ENCODE results near the gene CERS6.
"Not testable (repeated sequence)": the region's sequence is repeated elsewhere in the genome, so short reads cannot be mapped to it uniquely, and the experiment has no call there.

CERS6 gene

DNA sequence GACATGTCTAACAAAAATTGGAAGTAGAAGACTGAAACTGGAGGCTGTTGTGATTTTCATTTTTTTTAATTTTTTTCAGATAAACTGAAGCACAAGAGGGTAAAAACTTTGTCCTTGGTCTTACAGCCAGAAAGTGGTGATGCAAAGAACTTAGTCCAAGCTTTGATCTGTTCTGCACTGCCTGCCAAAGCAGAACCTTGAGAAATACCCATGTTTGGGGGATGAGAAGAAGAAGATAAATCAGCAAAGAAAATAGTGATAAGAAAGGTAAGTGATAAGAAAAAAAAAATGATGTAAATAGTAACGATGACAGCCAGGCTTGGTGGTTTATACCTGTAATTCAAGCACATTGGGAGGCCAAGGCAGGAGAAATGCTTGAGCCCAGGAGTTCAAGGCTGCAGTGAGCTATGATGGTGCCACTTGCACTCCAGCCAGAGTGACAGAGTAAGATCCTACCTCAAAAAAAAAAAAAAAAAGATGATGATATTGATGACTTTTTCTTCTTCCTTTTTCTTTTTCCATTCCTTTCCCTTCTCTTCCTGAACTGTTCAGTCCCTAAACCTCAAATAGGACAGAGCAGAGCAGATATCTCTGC lies 331.8 kb downstream of the CERS6 start:
- DNase-seq (ENCODE audit: extremely low spot score) = no peak
- ChIA-PET POLR2A (no interaction called here), CTCF (interaction anchor here (0.7 kb wide), 1 partner anchor 123 kb away, joined by 4 read pairs; no protein-coding TSS in a partner anchor)
- no peak for TF ChIP-seq LEF1 (IDR thresholded peaks at IDR 0.05; ENCODE audit: borderline replicate concordance)
- TF ChIP-seq FOXM1 (IDR thresholded peaks at IDR 0.05; ENCODE audit: borderline replicate concordance) = no peak
- TF ChIP-seq, protein P1, sequence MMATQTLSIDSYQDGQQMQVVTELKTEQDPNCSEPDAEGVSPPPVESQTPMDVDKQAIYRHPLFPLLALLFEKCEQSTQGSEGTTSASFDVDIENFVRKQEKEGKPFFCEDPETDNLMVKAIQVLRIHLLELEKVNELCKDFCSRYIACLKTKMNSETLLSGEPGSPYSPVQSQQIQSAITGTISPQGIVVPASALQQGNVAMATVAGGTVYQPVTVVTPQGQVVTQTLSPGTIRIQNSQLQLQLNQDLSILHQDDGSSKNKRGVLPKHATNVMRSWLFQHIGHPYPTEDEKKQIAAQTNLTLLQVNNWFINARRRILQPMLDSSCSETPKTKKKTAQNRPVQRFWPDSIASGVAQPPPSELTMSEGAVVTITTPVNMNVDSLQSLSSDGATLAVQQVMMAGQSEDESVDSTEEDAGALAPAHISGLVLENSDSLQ (IDR thresholded peaks at IDR 0.05) = no peak
- TF ChIP-seq FOXK2 (IDR thresholded peaks at IDR 0.05) = no peak
- TF ChIP-seq FOXA1 (IDR thresholded peaks at IDR 0.05) = no peak
- TF ChIP-seq ARNT (IDR thresholded peaks at IDR 0.05) = no peak

DNA sequence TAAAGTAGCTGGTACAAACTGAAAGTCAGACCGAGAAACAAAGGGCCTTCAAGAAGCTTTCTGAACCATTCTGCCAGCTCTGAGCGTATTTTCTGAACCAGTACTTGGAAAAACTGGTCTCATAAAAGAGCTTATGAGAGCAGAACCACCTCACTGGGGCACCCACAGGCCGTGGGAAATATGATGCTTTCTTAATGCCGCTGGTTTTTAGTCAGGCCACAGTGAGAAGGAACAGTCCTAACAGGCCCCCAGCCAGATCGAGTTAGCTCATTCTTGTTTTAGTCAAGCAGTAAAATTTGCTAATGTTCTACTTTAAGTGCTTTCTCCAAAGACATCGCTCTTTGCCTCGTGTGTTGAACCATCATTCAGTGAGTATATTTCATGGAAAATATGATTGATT lies 333.7 kb downstream of the CERS6 start:
- ChIA-PET CTCF (no interaction called here), POLR2A (no interaction called here)
- DNase-seq (ENCODE audit: extremely low spot score) = no peak
- TF ChIP-seq LEF1 (IDR thresholded peaks at IDR 0.05; ENCODE audit: borderline replicate concordance) = no peak
- TF ChIP-seq CTBP1 (IDR thresholded peaks at IDR 0.05; ENCODE audit: borderline replicate concordance) = no peak

- TF ChIP-seq ARNT (IDR thresholded peaks at IDR 0.05) (no peak), FOXK2 (IDR thresholded peaks at IDR 0.05) (no peak), L3MBTL2 (conservative IDR thresholded peaks at IDR 0.05) (no peak), NFRKB (IDR thresholded peaks at IDR 0.05) (no peak)
- ChIA-PET CTCF (no interaction called here), POLR2A (no interaction called here)
- no peak for DNase-seq (ENCODE audit: extremely low spot score)
These were observed 334.3 kb downstream of the CERS6 start for GRCh38 chr2:168790226-168790902.

GRCh38 chr2:168791140-168791539 lies 335.1 kb downstream of the CERS6 start:
- POLR2A ChIA-PET; DNase-seq (ENCODE audit: extremely low spot score); CTCF ChIA-PET: not testable (repeated sequence)

DNA sequence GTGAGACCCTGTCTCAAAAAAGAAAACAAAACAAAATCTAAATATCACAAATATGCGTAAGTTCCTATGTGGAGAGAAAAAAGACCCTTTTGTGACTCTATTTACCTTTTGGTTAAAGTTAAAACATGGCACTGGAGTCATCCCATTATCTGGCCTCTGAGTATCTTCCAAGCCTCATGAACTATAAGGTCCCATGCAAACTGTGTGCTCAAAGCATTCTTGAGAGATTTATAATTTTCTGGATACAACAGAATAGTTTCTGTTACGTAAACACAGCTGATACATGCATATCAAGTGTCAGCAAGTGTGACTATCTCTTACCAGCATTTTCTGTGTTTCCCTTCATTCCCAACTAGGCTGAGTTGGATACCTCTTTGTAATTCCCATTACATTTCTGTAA lies 337.5 kb downstream of the CERS6 start:
- TF ChIP-seq SP1 (IDR thresholded peaks at IDR 0.05) = no peak
- TF ChIP-seq, protein P1 (IDR thresholded peaks at IDR 0.05) = no peak
- ChIA-PET CTCF (no interaction called here), POLR2A (no interaction called here)
- DNase-seq (ENCODE audit: extremely low spot score) = no peak

- no peak for DNase-seq (ENCODE audit: extremely low spot score)
- ChIA-PET CTCF (interaction anchor here (0.6 kb wide), 1 partner anchor 82 kb away, joined by 3 read pairs; no protein-coding TSS in a partner anchor), POLR2A (no interaction called here)
- TF ChIP-seq L3MBTL2 (conservative IDR thresholded peaks at IDR 0.05) (no peak), FOXA1 (IDR thresholded peaks at IDR 0.05) (no peak), NFRKB (IDR thresholded peaks at IDR 0.05) (no peak), HDGF (IDR thresholded peaks at IDR 0.05; ENCODE audit: borderline replicate concordance) (no peak), SP1 (IDR thresholded peaks at IDR 0.05) (no peak), ZNF384 (IDR thresholded peaks at IDR 0.05) (no peak), LEF1 (IDR thresholded peaks at IDR 0.05; ENCODE audit: borderline replicate concordance) (no peak), SUZ12 (IDR thresholded peaks at IDR 0.05) (no peak), FOXK2 (IDR thresholded peaks at IDR 0.05) (no peak), BHLHE40 (IDR thresholded peaks at IDR 0.05; ENCODE audit: borderline replicate concordance) (no peak), FOXM1 (IDR thresholded peaks at IDR 0.05; ENCODE audit: borderline replicate concordance) (no peak), CTBP1 (IDR thresholded peaks at IDR 0.05; ENCODE audit: borderline replicate concordance) (no peak), ELF4 (IDR thresholded peaks at IDR 0.05) (no peak), ARNT (IDR thresholded peaks at IDR 0.05) (no peak), TARDBP (IDR thresholded peaks at IDR 0.05) (no peak)
- TF ChIP-seq, protein P1 (IDR thresholded peaks at IDR 0.05) = no peak
These were observed 338.9 kb downstream of the CERS6 start for GRCh38 chr2:168794968-168795367.

GRCh38 chr2:168796090-168796577 lies 340.1 kb downstream of the CERS6 start:
- CTCF ChIA-PET = no interaction called here
- no peak for TF ChIP-seq FOXM1 (IDR thresholded peaks at IDR 0.05; ENCODE audit: borderline replicate concordance)
- no peak for TF ChIP-seq CTBP1 (IDR thresholded peaks at IDR 0.05; ENCODE audit: borderline replicate concordance)
- TF ChIP-seq ZNF384 (IDR thresholded peaks at IDR 0.05) = no peak
- no peak for TF ChIP-seq SUZ12 (IDR thresholded peaks at IDR 0.05)
- no peak for TF ChIP-seq SP1 (IDR thresholded peaks at IDR 0.05)
- no peak for TF ChIP-seq ARNT (IDR thresholded peaks at IDR 0.05)
- TF ChIP-seq NFRKB (IDR thresholded peaks at IDR 0.05) = no peak
- TF ChIP-seq FOXK2 (IDR thresholded peaks at IDR 0.05) = no peak
- TF ChIP-seq, protein P1 (IDR thresholded peaks at IDR 0.05) = no peak
- TF ChIP-seq TARDBP (IDR thresholded peaks at IDR 0.05) = no peak
- TF ChIP-seq BHLHE40 (IDR thresholded peaks at IDR 0.05; ENCODE audit: borderline replicate concordance) = no peak
- no peak for TF ChIP-seq LEF1 (IDR thresholded peaks at IDR 0.05; ENCODE audit: borderline replicate concordance)
- no peak for TF ChIP-seq HDGF (IDR thresholded peaks at IDR 0.05; ENCODE audit: borderline replicate concordance)
- TF ChIP-seq ELF4 (IDR thresholded peaks at IDR 0.05) = no peak
- no peak for TF ChIP-seq FOXA1 (IDR thresholded peaks at IDR 0.05)
- no peak for TF ChIP-seq L3MBTL2 (conservative IDR thresholded peaks at IDR 0.05)
- POLR2A ChIA-PET = no interaction called here
- DNase-seq (ENCODE audit: extremely low spot score) = no peak

All from HEK293T (cell line).